GM23338 (cell line): ENCODE data around the gene SYNPO. TPM values are rescaled to one million over a fixed set of nuclear protein-coding genes. Genes with fewer than 3 reads are reported as not detected.

ENCODE experiments used
- ATAC-seq: fragments of 200-7000 bp; cut with Tn5 transposase; 3 replicates; pipeline ENCODE4 v1.9.1; 2020
- DNase-seq: peaks from one replicate; pipeline ENCODE4 v3.0.0-alpha.2; 2015; ENCODE audit warnings: low spot score
- H2AFZ ChIP-seq: fragments of 200-600 bp; sonication (generic); 2 replicates; pipeline ENCODE4 v1.8.0; 2016; ENCODE audit warnings: antibody characterized with exemption, mild to moderate bottlenecking, moderate library complexity
- H3F3A ChIP-seq: fragments of 200-600 bp; sonication (generic); replicated peaks from 2 replicates; pipeline ENCODE4 v1.8.0; 2017; ENCODE audit warnings: antibody characterized with exemption, mixed run types, low read depth
- H3K27ac ChIP-seq: fragments of 200-600 bp; sonication (generic); 2 replicates; pipeline ENCODE4 v1.6.1; 2016; ENCODE audit warnings: low read depth
- H3K27me3 ChIP-seq: fragments of 200-600 bp; sonication (generic); 2 replicates; pipeline ENCODE4 v1.8.0; 2016; ENCODE audit warnings: mild to moderate bottlenecking, mixed run types, moderate library complexity; ENCODE audit not compliant: insufficient read depth
- H3K36me3 ChIP-seq: fragments of 200-600 bp; sonication (generic); 2 replicates; pipeline ENCODE4 v1.8.0; 2016; ENCODE audit warnings: mild to moderate bottlenecking; ENCODE audit not compliant: insufficient read depth
- H3K4me1 ChIP-seq: fragments of 200-600 bp; sonication (generic); 2 replicates; pipeline ENCODE4 v1.8.0; 2016; ENCODE audit warnings: mild to moderate bottlenecking, moderate library complexity; ENCODE audit not compliant: insufficient read depth
- H3K4me2 ChIP-seq: fragments of 200-600 bp; sonication (generic); 2 replicates; pipeline ENCODE4 v1.7.1; 2017; ENCODE audit warnings: mixed run types
- H3K4me3 ChIP-seq: fragments of 200-600 bp; sonication (generic); 2 replicates; pipeline ENCODE4 v1.6.1; 2016; ENCODE audit warnings: mixed run types
- H3K79me2 ChIP-seq: fragments of 200-600 bp; sonication (generic); replicated peaks from 2 replicates; pipeline ENCODE4 v1.8.0; 2017; ENCODE audit warnings: mild to moderate bottlenecking; ENCODE audit not compliant: insufficient read depth
- H3K9me2 ChIP-seq: fragments of 200-600 bp; sonication (generic); 2 replicates; pipeline ENCODE4 v1.8.0; 2017; ENCODE audit not compliant: insufficient read depth
- H4K20me1 ChIP-seq: fragments of 200-600 bp; sonication (generic); replicated peaks from 2 replicates; pipeline ENCODE4 v1.8.0; 2017; ENCODE audit warnings: mild to moderate bottlenecking; ENCODE audit not compliant: insufficient read depth
- H3K27ac Mint-ChIP-seq: 2 replicates; pipeline ENCODE4 v1.8.0; 2020; ENCODE audit warnings: inconsistent platforms, mild to moderate bottlenecking, moderate library complexity, mixed read lengths
- H3K27me3 Mint-ChIP-seq: 3 replicates; pipeline ENCODE4 v1.8.0; 2022; ENCODE audit warnings: low read depth, mild to moderate bottlenecking, moderate library complexity, mixed read lengths, inconsistent platforms; ENCODE audit not compliant: insufficient read depth, poor library complexity
- H3K36me3 Mint-ChIP-seq: 3 replicates; pipeline ENCODE4 v1.8.0; 2021; ENCODE audit warnings: low read depth, mild to moderate bottlenecking, inconsistent platforms, moderate library complexity, mixed read lengths
- H3K4me1 Mint-ChIP-seq: 3 replicates; pipeline ENCODE4 v1.8.0; 2020; ENCODE audit warnings: mild to moderate bottlenecking, inconsistent platforms, mixed read lengths
- H3K4me3 Mint-ChIP-seq: 3 replicates; pipeline ENCODE4 v1.8.0; 2021; ENCODE audit warnings: moderate library complexity, mild to moderate bottlenecking, inconsistent platforms, mixed read lengths
- H3K9me3 Mint-ChIP-seq: 3 replicates; pipeline ENCODE4 v1.8.0; 2020; ENCODE audit warnings: moderate library complexity, mild to moderate bottlenecking, inconsistent platforms, mixed read lengths
- CREB1 ChIP-seq: fragments of 250-450 bp; sonication (Bioruptor Pico); IDR thresholded peaks from 2 replicates; pipeline ENCODE4 v1.5.0; 2020; ENCODE audit warnings: low read depth, mild to moderate bottlenecking, moderate library complexity
- EZH2 ChIP-seq: fragments of 200-600 bp; sonication (generic); IDR thresholded peaks from one replicate; pipeline ENCODE4 v1.8.0; 2017; ENCODE audit warnings: antibody characterized with exemption, mild to moderate bottlenecking, low read depth; ENCODE audit not compliant: unreplicated experiment
- JUNB ChIP-seq: IDR thresholded peaks from one replicate; pipeline ENCODE4 v1.6.1; 2016; ENCODE audit warnings: antibody characterized with exemption; ENCODE audit not compliant: unreplicated experiment
- NANOG ChIP-seq: IDR thresholded peaks from 2 replicates; pipeline ENCODE4 v1.6.1; 2016; ENCODE audit warnings: antibody characterized with exemption, borderline replicate concordance
- POLR2AphosphoS5 ChIP-seq: IDR thresholded peaks from 2 replicates; pipeline ENCODE4 v1.6.1; 2016; ENCODE audit warnings: antibody characterized with exemption, low read depth
- ZNF114 ChIP-seq: fragments of 250-450 bp; sonication (Bioruptor Pico); IDR thresholded peaks from 2 replicates; pipeline ENCODE4 v1.5.0; 2020; ENCODE audit warnings: mild to moderate bottlenecking, moderate library complexity
- polyA plus RNA-seq: library from polyadenylated mRNA; unstranded; fragments of >200 nt; fragmentation: Nextera tagmentation; extraction: Ambion mirVana; gene quantifications from 2 replicates; pipeline ENCODE4 v1.2.1, GENCODE V29; 2016
- total RNA-seq: library from RNA; depleted of rRNA; stranded (reverse); fragments of >200 nt; shearing (Covaris generic); gene quantifications from 2 replicates; pipeline ENCODE4 v1.2.3, GENCODE V29; 2014
- TF ChIP-seq, protein P1 (sequence below): IDR thresholded peaks from 2 replicates; pipeline ENCODE4 v1.6.1; 2016; ENCODE audit warnings: antibody characterized with exemption
- TF ChIP-seq, protein P2 (sequence below), 2 experiments: fragments of 200-600 bp in 1 of 2; sonication (generic) in 1 of 2; conservative IDR thresholded peaks; 2 replicates each; pipeline versions ENCODE4 v1.5.1 to v1.6.1; 2016 to 2017; ENCODE audit warnings: antibody characterized with exemption in 2 of 2, low read depth in 2 of 2, mild to moderate bottlenecking in 2 of 2, moderate library complexity in 1 of 2

The SYNPO gene
- total and polyA plus RNA-seq, 2 experiments from 2014 or later = 0.16 to 1.3 TPM

GRCh38 chr5:150700246-150700593 lies 59.8 kb downstream of the SYNPO start:
- H3K27ac ChIP-seq = peak overlapping the region; percentile 97
- H3K36me3 ChIP-seq = peaks cover 37% of the 10 kb centered on the region
- no peak overlapping the region for H3K27ac Mint-ChIP-seq
- H3K9me2 ChIP-seq = no peaks in the 10 kb centered on the region
- TF ChIP-seq, protein P1, sequence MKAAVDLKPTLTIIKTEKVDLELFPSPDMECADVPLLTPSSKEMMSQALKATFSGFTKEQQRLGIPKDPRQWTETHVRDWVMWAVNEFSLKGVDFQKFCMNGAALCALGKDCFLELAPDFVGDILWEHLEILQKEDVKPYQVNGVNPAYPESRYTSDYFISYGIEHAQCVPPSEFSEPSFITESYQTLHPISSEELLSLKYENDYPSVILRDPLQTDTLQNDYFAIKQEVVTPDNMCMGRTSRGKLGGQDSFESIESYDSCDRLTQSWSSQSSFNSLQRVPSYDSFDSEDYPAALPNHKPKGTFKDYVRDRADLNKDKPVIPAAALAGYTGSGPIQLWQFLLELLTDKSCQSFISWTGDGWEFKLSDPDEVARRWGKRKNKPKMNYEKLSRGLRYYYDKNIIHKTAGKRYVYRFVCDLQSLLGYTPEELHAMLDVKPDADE = no peak
- TF ChIP-seq EZH2 (no peak), JUNB (no peak), NANOG (no peak), CREB1 (CRISPR knock-in tag) (no peak)
- TF ChIP-seq, protein P2, sequence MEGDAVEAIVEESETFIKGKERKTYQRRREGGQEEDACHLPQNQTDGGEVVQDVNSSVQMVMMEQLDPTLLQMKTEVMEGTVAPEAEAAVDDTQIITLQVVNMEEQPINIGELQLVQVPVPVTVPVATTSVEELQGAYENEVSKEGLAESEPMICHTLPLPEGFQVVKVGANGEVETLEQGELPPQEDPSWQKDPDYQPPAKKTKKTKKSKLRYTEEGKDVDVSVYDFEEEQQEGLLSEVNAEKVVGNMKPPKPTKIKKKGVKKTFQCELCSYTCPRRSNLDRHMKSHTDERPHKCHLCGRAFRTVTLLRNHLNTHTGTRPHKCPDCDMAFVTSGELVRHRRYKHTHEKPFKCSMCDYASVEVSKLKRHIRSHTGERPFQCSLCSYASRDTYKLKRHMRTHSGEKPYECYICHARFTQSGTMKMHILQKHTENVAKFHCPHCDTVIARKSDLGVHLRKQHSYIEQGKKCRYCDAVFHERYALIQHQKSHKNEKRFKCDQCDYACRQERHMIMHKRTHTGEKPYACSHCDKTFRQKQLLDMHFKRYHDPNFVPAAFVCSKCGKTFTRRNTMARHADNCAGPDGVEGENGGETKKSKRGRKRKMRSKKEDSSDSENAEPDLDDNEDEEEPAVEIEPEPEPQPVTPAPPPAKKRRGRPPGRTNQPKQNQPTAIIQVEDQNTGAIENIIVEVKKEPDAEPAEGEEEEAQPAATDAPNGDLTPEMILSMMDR (conservative IDR thresholded peaks at IDR 0.05; ENCODE audit: low read depth in 2 of 2) = no peak
- H3K27me3 Mint-ChIP-seq = peaks cover 2% of the 10 kb centered on the region
- peaks cover 4% of the 10 kb centered on the region; the same call in 1 of the 2 replicates for H3K4me1 ChIP-seq
- H3K4me1 Mint-ChIP-seq = no peaks in the 10 kb centered on the region; the same call in 2 of the 3 replicates
- H3K9me3 Mint-ChIP-seq = no peaks in the 10 kb centered on the region
- H3K4me2 ChIP-seq = peak overlapping the region; percentile 99
- H3F3A ChIP-seq = no peaks in the 10 kb centered on the region
- DNase-seq (no peak), ATAC-seq (no peak)
- no peak overlapping the region for H3K4me3 Mint-ChIP-seq
- H3K79me2 ChIP-seq = peaks cover 18% of the 10 kb centered on the region
- H2AFZ ChIP-seq = no peak overlapping the region
- peak overlapping the region; percentile 84 for H3K4me3 ChIP-seq
- peaks cover 4% of the 10 kb centered on the region; the same call in 1 of the 2 replicates for H4K20me1 ChIP-seq
- H3K36me3 Mint-ChIP-seq = peaks cover 31% of the 10 kb centered on the region
- H3K27me3 ChIP-seq = no peaks in the 10 kb centered on the region

- peak within 1 kb of the TSS; percentile 97 for H3K27ac ChIP-seq
- peaks cover 4% of the 10 kb centered on the region; the same call in 1 of the 2 replicates for H3K4me1 ChIP-seq
- H3F3A ChIP-seq = no peaks in the 10 kb centered on the region
- peaks cover 33% of the 10 kb centered on the region for H3K36me3 ChIP-seq
- no peaks in the 10 kb centered on the region for H3K9me2 ChIP-seq
- Mint-ChIP-seq H3K4me1 (no peaks in the 10 kb centered on the region; the same call in 2 of the 3 replicates), H3K4me3 (no peak within 1 kb of the TSS; the same call in 2 of the 3 replicates), H3K27me3 (peaks cover 2% of the 10 kb centered on the region), H3K9me3 (no peaks in the 10 kb centered on the region), H3K27ac (no peak within 1 kb of the TSS), H3K36me3 (peaks cover 25% of the 10 kb centered on the region)
- DNase-seq (peak; percentile 98), ATAC-seq (peak; percentile 96)
- peaks cover 18% of the 10 kb centered on the region for H3K79me2 ChIP-seq
- peak within 1 kb of the TSS; percentile 99 for H3K4me2 ChIP-seq
- no peaks in the 10 kb centered on the region for H3K27me3 ChIP-seq
- H4K20me1 ChIP-seq = peaks cover 4% of the 10 kb centered on the region; the same call in 1 of the 2 replicates
- 0 out of 2 replicates have a peak within 1 kb of the TSS, but pooled peaks have one; percentile 76 for H2AFZ ChIP-seq
- peak within 1 kb of the TSS; percentile 84 for H3K4me3 ChIP-seq
- TF ChIP-seq, protein P1 = peak; percentile 85
- no peak for TF ChIP-seq EZH2
- TF ChIP-seq POLR2AphosphoS5 = peak; percentile 86
- TF ChIP-seq, protein P2 (conservative IDR thresholded peaks at IDR 0.05; ENCODE audit: low read depth in 2 of 2) = peak; percentile 48 to 62
- TF ChIP-seq ZNF114 (CRISPR knock-in tag) = no peak
- peak; percentile 96 for TF ChIP-seq CREB1 (CRISPR knock-in tag)
These were observed 60.3 kb downstream of the SYNPO start, which contains the start of gene RBM22 for GRCh38 chr5:150700594-150701377. TSS of gene RBM22 (minus strand) at chr5:150701062. CDS start at chr5:150700985, 77 bp downstream.
